Activated T-cell treated with anti-CD3 and anti-CD28 coated beads, Interleukin-2, amount 50 U/mL, for 48 hours (primary cell): ENCODE results near the gene BAMBI.

Experiments used
- DNase-seq, 2 experiments: peaks; one replicate each; pipeline ENCODE4 v3.0.0-alpha.2; 2020

The BAMBI gene

DNA sequence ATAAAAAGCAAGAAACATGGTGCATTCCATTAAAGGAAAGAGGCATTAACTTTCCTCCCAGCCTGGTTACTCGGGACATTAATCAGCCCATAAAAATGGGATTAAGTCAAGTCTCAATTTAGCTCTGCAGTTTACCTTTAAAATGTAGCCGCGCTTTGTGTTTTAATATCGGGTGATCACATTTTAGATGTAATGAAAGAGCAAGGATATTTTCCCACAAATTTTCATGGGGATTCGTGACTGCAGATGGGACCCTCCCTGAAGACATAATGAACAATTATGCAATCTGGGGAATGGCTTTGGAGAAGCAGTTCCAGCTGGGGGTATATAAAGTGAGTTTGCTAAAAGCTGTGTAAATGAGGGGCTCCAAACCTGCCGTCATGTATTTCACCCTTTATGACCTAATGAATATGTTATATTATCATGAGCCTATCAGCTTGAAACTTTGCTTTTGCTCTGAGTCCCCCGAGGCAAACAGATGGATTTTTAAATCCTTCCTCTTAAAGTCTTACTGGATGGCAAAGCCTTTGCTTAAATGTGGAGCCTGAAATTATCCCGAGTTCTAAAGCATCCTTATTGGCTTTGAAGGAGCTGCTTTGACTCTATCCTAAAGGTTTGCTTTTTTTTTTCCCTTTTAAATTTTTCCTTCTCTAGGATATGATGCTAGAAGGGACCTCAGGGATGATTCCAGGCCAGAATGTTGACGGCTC lies 31.8 kb downstream of the BAMBI start:
- no peak for DNase-seq

DNA sequence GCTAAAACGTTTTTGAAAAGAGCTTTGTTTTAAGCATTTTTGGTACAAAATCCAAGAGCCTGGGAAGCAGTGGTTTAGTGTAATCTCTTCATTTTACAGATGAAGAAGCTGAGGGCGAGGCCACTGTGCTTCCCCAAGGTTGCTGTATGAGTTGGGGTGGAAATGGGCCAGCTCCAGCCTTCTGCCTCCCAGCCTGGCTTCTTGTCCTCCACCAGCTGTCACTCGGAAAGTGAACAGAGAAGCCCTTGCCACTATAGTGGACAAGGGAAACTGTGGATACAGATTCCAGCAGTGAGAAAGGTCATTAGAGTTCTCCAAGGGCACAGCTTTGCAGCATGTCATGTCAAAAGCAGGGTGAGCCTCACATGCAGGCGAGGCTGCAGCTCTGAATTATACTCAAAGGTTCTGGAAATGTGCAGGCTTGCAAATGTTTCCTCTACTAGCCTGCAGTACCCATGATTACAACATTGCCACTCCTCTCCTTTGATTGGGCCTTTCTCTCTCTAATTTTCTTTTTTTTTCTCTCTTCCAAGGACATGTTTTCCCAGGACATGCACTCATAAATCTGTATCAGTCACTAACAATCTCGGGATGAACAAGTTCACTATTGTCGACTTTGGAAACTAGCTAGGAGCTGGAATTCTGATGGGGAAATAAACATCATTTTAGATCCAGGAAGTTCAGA lies 33.0 kb downstream of the BAMBI start:
- no peak for DNase-seq

DNA sequence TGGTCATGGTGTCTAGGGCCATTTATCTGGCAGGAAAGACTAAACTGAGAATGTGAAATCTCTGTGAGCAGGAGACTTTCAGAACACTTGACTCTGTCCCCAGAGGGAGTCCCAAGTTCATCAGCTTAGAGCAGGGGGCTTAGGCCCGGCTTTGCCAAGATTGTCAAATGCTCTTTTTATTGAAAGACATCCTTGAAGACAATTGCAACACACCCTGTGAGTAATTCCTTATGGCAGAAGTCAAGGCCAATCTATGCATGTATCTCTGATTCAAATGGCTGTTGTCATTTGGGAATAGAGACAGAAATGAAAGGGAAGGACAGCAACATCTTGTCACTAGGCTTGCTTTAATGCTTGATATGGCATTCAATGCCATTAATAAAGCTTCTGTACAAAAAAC lies 33.7 kb downstream of the BAMBI start:
- DNase-seq = no peak

DNA sequence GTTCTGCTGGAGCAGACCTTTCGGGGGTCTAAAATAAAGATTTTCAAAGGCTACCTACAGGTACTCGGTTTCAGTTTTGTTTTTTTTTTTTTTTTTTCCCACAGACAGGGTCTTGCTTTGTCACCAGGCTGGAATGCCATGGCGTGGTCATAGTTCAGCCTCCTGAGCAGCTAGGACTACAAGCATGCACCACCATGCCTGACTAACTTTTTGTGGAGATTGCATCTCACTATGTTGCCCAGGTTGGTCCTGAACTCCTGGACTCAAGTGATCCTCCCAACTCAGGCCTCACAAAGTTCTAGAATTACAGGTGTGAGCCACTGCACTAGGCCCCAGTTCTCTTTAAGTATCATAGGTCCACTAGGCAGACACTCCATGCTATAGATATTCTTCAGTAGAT lies 34.5 kb downstream of the BAMBI start:
- no peak for DNase-seq

DNA sequence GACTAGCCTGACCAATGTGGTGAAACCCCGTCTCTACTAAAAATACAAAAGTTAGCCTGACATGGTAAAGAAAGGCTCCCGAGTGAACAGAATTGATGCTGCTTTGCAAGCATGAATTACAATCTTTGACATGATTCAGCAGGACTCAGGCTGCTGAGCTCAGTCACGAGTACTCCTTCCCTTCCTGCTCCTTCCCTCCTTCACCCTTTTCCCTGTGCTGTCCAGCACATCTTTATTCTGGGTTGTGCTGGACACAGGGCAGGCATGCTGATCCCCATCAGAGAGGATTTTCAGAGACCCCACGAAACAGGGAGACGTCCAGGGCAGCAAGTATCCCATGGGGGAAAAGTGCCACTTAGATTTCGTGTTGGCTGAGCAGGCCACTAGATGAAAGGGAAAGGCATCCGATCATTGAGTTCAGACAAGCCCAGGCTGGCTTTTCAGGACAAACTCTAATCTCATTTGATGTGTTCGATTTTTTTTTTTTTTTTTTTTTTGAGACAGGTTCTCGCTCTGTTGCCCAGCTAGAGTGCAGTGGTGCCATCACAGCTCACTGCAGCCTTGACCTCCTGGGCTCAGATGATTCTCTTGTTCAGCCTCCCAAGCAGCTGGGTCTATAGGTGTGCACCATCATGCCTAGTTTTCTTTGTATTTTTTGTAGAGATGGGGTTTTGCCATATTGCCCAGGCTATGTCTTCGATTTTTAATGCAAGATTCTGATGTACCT lies 36.5 kb downstream of the BAMBI start:
- no peak for DNase-seq

DNA sequence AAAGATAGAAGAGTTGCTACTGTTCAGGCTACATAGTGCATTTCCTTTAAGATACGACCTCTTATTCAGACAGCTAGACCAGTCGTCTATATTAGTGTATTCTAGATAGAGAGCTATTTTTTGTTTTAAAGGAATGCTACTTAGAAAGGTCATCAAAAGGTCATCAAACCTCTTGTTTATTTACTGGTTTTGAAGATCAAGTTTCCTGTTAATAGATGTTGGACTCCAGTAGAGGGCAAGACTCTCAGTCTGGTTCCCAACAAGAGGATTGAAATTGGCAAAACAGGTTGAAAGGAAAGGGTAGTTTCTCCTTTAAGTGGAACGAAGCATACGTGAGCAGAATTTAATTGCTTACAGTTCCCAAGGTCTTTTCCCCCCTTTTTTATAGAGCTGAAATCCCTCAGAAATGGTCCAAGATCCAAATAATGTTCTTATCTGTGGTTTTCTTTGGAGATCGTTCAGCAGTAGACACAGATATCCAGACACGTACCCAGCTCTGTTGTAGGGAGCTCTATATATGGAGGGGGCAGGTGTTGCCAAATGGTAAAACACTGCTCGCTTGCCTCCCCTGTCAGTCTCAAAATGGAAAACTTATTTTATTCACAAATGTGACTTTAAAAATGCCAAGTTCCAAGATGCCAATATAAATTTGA lies 37.2 kb downstream of the BAMBI start:
- no peak for DNase-seq

DNA sequence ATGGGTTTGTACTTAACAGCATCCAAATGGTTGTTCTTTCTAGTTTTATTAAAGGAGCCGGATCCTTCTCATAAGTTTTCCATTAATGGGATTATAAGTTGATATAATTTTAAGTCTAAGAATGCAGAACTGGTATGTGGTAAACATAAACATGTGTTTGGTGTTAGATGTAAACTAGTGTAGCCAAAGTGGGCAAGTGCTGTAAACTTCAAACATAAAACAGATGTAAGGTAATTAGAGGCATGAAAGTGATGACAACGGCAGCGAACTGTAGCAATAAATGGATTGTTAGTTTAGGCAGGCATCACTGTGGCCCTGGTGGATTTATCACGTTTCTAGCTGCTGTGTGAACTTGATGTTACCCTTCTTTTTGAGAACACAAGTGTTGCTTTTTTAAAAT lies 37.9 kb downstream of the BAMBI start:
- no peak for DNase-seq

DNA sequence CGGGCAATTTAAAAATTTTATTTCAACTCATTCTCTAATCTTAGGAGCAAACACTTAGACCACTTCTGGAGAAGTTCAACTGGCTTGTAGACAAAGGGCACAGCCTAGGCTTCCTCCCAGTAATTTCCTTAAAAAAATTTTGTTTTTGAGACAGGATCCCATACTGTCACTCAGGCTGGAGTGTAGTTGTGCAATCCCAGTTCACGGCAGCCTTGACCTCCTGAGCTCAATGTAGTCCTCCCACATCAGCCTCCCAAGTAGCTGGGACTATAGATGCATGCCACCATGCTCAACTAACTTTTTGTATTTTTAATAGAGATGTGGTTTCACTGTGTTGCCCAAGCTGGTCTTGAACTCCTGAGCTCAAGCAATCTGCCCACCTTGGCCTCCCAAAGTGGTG lies 38.4 kb downstream of the BAMBI start:
- no peak for DNase-seq

DNA sequence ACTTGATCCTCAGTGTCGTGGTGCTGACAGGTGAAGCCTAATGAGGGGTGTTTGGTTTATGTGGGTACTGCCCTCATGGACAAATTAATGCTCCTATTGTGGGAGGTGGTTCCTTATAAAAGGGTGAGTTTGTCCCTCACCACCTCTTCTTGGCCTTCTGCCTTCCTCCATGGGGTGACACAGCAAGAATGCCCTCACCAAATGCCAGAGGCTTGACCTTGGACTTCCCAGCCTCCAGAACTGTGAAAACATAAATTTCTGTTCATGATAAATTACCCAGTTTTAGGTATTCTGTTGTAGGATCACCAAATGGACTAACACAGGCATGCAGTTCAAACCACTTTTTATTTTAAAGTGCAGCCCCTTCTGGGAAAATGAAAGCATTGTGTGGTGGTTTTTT lies 39.4 kb downstream of the BAMBI start:
- DNase-seq = no peak

DNA sequence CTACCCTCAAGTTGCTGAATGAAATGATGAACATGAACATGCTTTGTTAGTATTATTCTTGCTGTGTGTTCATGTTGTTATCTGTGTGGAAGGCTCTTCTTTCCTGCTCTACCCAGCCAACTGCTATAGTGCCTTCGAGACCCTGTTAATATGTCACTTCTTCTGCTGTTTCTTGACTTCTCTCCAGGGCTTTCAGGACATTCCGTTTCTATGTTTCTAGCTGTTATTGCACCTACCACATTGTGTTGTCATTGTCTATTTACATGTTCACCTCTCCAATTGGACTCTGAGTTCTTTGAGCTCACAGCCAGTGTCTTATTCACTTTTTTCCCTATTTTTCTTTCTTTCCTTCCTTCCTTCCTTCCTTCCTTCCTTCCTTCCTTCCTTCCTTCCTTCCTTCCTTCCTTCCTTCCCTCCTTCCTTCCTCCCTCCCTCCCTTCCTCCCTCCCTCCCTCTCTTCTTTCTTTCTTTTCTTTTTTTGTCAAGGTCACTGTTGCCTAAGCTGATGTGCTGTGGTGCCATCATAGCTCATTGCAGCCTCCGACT lies 40.4 kb downstream of the BAMBI start:
- DNase-seq = no peak

DNA sequence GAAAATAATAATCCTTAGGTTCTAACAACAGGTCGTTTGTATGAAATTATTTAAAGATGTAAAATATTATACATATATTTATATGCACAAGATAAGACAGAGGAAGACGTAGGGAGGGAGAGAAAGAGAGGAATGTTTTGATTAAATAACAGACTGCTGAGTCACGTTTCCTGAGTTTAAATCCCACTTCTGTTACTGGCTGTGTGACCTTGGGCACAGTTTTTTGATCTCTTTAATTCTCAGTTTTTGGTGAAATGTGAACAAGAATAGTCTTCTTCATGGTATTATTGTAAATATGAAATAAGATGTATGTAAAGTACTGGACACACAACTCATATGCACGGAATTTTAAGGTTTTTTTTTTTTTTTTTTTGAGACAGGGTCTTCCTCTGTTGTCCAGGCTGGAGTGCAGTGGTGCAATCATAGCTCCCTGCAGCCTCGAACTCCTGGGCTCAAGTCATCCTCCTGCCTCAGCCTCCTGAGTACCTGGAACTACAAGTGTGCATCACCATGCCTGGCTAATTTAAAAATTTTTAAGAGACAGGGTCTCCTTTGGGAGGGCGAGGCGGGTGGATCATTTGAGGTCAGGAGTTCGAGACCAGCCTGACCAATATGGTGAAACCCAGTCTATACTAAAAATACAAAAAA lies 42.6 kb downstream of the BAMBI start:
- no peak for DNase-seq

DNA sequence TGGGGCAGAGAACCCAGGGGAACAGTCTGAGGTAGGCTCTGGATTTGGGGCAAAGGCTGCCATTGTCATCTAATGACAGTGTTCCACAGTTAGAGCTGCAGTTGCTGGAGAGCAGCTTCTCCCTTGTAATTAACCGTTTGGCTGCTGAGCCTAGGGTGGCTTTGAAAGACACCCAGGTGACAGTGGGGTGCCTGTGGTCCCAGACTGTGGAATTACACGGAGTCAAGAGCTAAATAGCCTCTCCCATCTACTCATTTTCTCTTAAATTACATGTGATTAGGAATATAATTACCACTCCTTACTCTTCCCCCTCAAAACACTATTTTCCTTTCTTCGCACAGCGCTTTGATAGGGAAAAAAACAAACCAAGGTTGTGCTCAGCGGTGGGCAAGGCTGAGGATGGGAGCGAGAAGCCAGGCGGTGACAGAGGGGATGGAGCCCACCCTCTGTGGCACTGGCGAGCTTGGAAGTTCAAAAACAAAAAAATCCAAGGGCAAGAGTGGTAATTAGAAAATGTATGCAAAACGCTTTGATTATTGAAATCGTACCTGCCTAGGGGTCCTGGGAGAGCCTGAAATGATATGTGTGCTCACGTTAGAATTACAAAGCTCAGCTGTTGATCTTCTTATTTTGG lies 44.1 kb downstream of the BAMBI start:
- DNase-seq = no peak

DNA sequence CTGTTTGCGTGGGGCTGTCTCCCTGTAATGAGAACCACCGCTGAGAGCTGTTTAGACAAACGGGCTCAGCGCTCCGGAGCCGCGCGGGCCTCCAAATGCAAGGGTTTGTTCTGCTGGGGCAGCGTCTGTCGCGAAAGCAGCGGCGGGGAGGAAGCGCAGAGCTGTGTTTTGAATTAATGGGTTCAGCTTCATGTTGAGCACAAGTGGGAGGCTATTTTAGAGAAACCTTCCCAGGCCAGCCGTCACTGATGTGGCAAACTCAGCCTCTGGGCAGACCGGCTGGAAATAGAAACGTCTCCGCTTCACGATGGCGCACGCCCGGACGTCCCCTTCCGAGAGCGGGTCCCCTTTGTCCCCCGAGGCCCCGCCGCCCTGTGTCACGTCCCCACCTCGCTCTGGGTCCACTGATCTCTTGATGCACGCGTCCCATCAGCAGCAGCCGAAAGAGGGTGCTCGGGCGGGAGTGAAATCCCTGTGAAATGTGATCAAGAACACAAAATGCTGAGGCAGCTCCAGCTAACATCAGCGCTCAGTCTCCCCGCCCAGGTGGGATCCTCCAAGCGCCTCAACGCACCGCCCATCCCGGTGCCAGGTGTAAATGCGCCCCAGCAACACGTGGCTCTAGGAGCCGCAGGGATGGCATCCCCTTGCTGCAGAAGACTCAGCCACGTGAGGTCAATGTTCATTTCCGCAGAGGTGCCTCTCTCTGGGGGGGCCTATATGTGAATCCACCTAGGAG lies 44.9 kb downstream of the BAMBI start:
- DNase-seq = peak; percentile 17

DNA sequence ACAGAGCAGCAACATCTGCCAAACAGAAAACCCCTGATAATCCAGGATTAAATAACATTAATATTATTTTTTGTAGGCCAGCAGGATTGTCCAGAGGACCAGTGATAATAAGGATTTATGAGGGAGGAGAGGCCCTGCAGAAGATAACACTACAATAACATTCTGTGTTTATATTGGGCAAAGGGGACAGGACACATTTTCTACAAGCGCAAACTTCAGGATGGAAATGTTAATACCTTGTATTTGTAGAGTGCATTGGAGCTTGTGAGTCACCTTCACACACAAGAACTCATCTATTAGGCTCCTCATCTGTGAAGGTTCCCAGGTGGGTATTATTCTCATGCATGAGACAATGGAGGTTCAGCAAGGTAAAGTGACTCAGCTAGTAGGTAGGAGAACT lies 51.0 kb downstream of the BAMBI start:
- no peak for DNase-seq

DNA sequence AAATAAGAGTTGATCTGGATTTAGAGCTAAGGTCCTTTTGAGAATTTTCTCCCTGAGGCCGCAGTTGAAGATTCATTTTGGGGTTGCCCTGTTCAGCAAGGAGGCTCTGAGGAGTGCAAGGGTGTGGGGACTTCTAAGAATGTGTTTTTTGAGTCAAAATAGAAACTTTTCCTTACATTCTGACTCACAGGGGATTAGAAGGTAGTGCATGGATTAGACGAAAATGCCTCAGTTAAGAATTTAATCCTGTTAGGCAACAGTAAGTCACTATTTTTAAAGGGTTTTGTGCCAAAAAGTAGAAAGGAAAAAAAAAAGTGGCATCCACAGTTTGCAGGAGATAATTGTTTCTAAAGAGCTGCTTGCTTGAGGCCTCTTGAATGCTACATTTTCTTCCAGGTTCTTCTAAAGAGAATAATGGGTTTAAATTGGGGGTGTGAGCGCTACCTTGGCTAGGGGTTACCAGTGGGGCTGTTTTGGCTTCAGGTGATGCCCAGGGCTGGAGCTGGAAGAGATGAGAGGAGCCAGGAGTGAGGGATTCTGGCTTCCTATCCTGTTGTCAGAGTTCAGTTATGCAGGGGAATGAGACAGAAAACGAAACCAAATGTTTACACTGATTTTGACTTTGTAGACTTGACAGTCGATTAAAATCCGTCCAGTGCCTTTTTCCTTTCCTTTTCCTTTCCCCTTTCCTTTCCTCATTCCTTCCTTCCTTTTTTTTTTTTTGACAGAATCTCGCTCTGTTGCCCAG lies 52.9 kb downstream of the BAMBI start:
- DNase-seq = no peak

DNA sequence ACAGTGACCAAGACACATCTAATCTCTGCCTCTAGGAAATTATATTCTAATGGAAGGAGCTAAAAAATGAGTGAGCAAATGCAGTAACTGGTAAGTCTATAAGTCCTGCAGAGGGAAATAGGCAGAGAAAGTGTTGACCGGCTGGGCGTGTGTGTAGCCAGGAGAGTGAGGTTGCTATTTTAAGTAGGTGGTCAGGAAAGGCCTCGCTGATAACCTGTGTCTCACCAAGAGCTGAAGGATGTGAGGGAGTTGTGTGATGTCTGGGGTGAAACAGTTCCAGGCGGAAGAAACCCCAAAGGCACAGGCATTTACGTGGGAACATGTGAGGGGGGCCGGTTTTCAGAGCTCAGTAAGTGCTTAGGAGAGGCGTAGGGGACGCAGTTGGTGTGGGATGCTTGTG lies 54.8 kb downstream of the BAMBI start:
- DNase-seq = no peak
